H9 (cell line): ENCODE data around the gene ZNF672. TPM values are rescaled to one million over a fixed set of nuclear protein-coding genes. Genes with fewer than 3 reads are reported as not detected.

Experiments used
- DNase-seq: peaks from one replicate; pipeline ENCODE4 v3.0.0-alpha.2; 2017
- H2AFZ ChIP-seq: one replicate; pipeline ENCODE4 v1.6.1; 2013; ENCODE audit warnings: mild to moderate bottlenecking, low read length, control low read depth, moderate library complexity
- H2AK5ac ChIP-seq: 2 replicates; pipeline ENCODE4 v1.6.1; 2013; ENCODE audit warnings: low read length, control low read depth, mixed read lengths; ENCODE audit not compliant: insufficient read length
- H2BK120ac ChIP-seq: one replicate; pipeline ENCODE4 v1.6.1; 2013; ENCODE audit warnings: low read depth, mild to moderate bottlenecking, low read length, control low read depth, inconsistent platforms; ENCODE audit not compliant: poor library complexity, severe bottlenecking
- H2BK12ac ChIP-seq: 2 replicates; pipeline ENCODE4 v1.6.1; 2013; ENCODE audit warnings: low read length, control low read depth, mixed read lengths, low read depth; ENCODE audit not compliant: insufficient read length
- H2BK15ac ChIP-seq: 2 replicates; pipeline ENCODE4 v1.6.1; 2013; ENCODE audit warnings: low read depth, low read length, control low read depth
- H2BK20ac ChIP-seq: one replicate; pipeline ENCODE4 v1.6.1; 2013; ENCODE audit warnings: low read depth, mild to moderate bottlenecking, low read length, control low read depth, inconsistent platforms; ENCODE audit not compliant: poor library complexity, severe bottlenecking
- H2BK5ac ChIP-seq: 2 replicates; pipeline ENCODE4 v1.6.1; 2013; ENCODE audit warnings: low read length, control low read depth, mixed read lengths; ENCODE audit not compliant: insufficient read length
- H3K14ac ChIP-seq: 2 replicates; pipeline ENCODE4 v1.6.1; 2013; ENCODE audit warnings: low read length, control low read depth; ENCODE audit not compliant: insufficient read depth
- H3K18ac ChIP-seq: 2 replicates; pipeline ENCODE4 v1.6.1; 2013; ENCODE audit warnings: low read depth, mild to moderate bottlenecking, mixed read lengths, low read length, control low read depth; ENCODE audit not compliant: insufficient read length
- H3K23ac ChIP-seq: 2 replicates; pipeline ENCODE4 v1.6.1; 2013; ENCODE audit warnings: low read length, control low read depth, mixed read lengths, low read depth; ENCODE audit not compliant: insufficient read length
- H3K23me2 ChIP-seq: 2 replicates; pipeline ENCODE4 v1.6.1; 2013; ENCODE audit warnings: low read depth, mild to moderate bottlenecking, mixed read lengths, low read length, control low read depth; ENCODE audit not compliant: insufficient read length, poor library complexity, severe bottlenecking
- H3K27ac ChIP-seq: 2 replicates; pipeline ENCODE4 v1.5.1; 2013; ENCODE audit warnings: low read length, control low read depth, mixed read lengths, low read depth; ENCODE audit not compliant: insufficient read length
- H3K27me3 ChIP-seq: 2 replicates; pipeline ENCODE4 v1.6.1; 2013; ENCODE audit warnings: low read length, control low read depth, inconsistent platforms; ENCODE audit not compliant: insufficient read depth
- H3K4ac ChIP-seq: 2 replicates; pipeline ENCODE4 v1.6.1; 2013; ENCODE audit warnings: low read depth, mild to moderate bottlenecking, control low read depth, inconsistent platforms, low read length, moderate library complexity
- H3K4me1 ChIP-seq: 2 replicates; pipeline ENCODE4 v1.6.1; 2013; ENCODE audit warnings: low read length, control low read depth, inconsistent platforms; ENCODE audit not compliant: insufficient read depth
- H3K4me2 ChIP-seq: 2 replicates; pipeline ENCODE4 v1.6.1; 2013; ENCODE audit warnings: low read length, control low read depth, mixed read lengths; ENCODE audit not compliant: insufficient read length, insufficient read depth
- H3K56ac ChIP-seq: 2 replicates; pipeline ENCODE4 v1.6.1; 2013; ENCODE audit warnings: low read depth, mild to moderate bottlenecking, mixed read lengths, low read length, control low read depth; ENCODE audit not compliant: insufficient read length
- H3K79me1 ChIP-seq: 2 replicates; pipeline ENCODE4 v1.6.1; 2013; ENCODE audit warnings: low read depth, mild to moderate bottlenecking, moderate library complexity, low read length, control low read depth, inconsistent platforms; ENCODE audit not compliant: insufficient read depth, poor library complexity, severe bottlenecking
- H3K79me2 ChIP-seq: 2 replicates; pipeline ENCODE4 v1.6.1; 2013; ENCODE audit warnings: low read length, control low read depth, inconsistent platforms; ENCODE audit not compliant: insufficient read depth
- H3K9ac ChIP-seq: 2 replicates; pipeline ENCODE4 v1.6.1; 2013; ENCODE audit warnings: low read length, control low read depth, mixed read lengths; ENCODE audit not compliant: insufficient read length; ENCODE audit errors: extremely low read depth
- H3K9me3 ChIP-seq: one replicate; pipeline ENCODE4 v1.6.1; 2013; ENCODE audit warnings: low read depth, low read length, inconsistent platforms; ENCODE audit not compliant: control insufficient read depth
- H3T11ph ChIP-seq: one replicate; pipeline ENCODE4 v1.6.1; 2013; ENCODE audit warnings: mild to moderate bottlenecking, low read length, control low read depth, inconsistent platforms
- H4K20me1 ChIP-seq: one replicate; pipeline ENCODE4 v1.6.1; 2013; ENCODE audit not compliant: control insufficient read depth, insufficient read length, insufficient read depth
- H4K5ac ChIP-seq: 2 replicates; pipeline ENCODE4 v1.6.1; 2013; ENCODE audit warnings: low read depth, mild to moderate bottlenecking, mixed read lengths, low read length, control low read depth; ENCODE audit not compliant: insufficient read length
- H4K8ac ChIP-seq: replicated peaks from 2 replicates; pipeline ENCODE4 v1.6.1; 2013; ENCODE audit warnings: low read length, control low read depth, mixed read lengths, low read depth; ENCODE audit not compliant: insufficient read length
- H4K91ac ChIP-seq: 2 replicates; pipeline ENCODE4 v1.6.1; 2013; ENCODE audit warnings: low read depth, mild to moderate bottlenecking, moderate library complexity, mixed read lengths, low read length, control low read depth; ENCODE audit not compliant: insufficient read length
- H3K27ac Mint-ChIP-seq, 3 experiments: 2 replicates in 2 of 3; 3 replicates in 1 of 3; pipeline ENCODE4 v1.8.0; 2020 to 2021; ENCODE audit warnings: mixed read lengths in 3 of 3, mild to moderate bottlenecking in 1 of 3, moderate library complexity in 1 of 3
- H3K27me3 Mint-ChIP-seq: 2 replicates; pipeline ENCODE4 v1.8.0; 2021; ENCODE audit warnings: low read depth, mild to moderate bottlenecking, moderate library complexity, mixed read lengths
- H3K36me3 Mint-ChIP-seq, 3 experiments: 2 replicates in 2 of 3; 3 replicates in 1 of 3; pipeline ENCODE4 v1.8.0; 2020 to 2021; ENCODE audit warnings: low read depth in 3 of 3, mixed read lengths in 3 of 3; ENCODE audit not compliant: insufficient read depth in 1 of 3
- H3K4me1 Mint-ChIP-seq, 2 experiments: 2 replicates each; pipeline ENCODE4 v1.8.0; 2020; ENCODE audit warnings: mixed read lengths in 2 of 2
- H3K4me3 Mint-ChIP-seq, 2 experiments: 2 replicates in 1 of 2; 3 replicates in 1 of 2; pipeline ENCODE4 v1.8.0; 2020 to 2021; ENCODE audit warnings: mild to moderate bottlenecking in 2 of 2, mixed read lengths in 2 of 2, moderate library complexity in 1 of 2
- H3K9me3 Mint-ChIP-seq, 2 experiments: 2 replicates in 1 of 2; 3 replicates in 1 of 2; pipeline ENCODE4 v1.8.0; 2020; ENCODE audit warnings: mild to moderate bottlenecking in 2 of 2, mixed read lengths in 2 of 2, moderate library complexity in 1 of 2
- CTCF ChIP-seq: fragments of 200-600 bp; sonication (generic); conservative IDR thresholded peaks from 3 replicates; pipeline ENCODE4 v1.8.0; 2021; ENCODE audit warnings: antibody characterized with exemption, mild to moderate bottlenecking
- WGBS: extraction: QIAGEN DNeasy Blood & Tissue Kit; methylation state at CpG from one replicate; pipeline ENCODE4 v1.1.7; 2013; ENCODE audit warnings: missing lambda C conversion rate, low lambda C conversion rate, mixed read lengths; ENCODE audit not compliant: insufficient read length; ENCODE audit errors: extremely low coverage; 5-methylcytosine and 5-hydroxymethylcytosine counted together
- total RNA-seq: library from RNA; stranded (reverse); gene quantifications from 2 replicates; pipeline ENCODE4 v1.2.1, GENCODE V29; 2021

The ZNF672 gene
- total RNA-seq, 1 experiment from 2014 or later, result 29.4 TPM

GRCh38 chr1:248844526-248844925 lies 6.5 kb downstream of the ZNF672 start:
- H3K4me1 ChIP-seq, result no peaks in the 10 kb centered on the region
- no peak overlapping the region for H3K4ac ChIP-seq
- H3K9me3 Mint-ChIP-seq, result no peaks in the 10 kb centered on the region
- TF ChIP-seq CTCF, result no peak
- H3K14ac ChIP-seq, result no peak overlapping the region
- peaks cover under 1 to 8% of the 10 kb centered on the region in 2 experiments; a peak in 2 of 4 replicates for H3K4me1 Mint-ChIP-seq
- H3K27ac Mint-ChIP-seq, result no peak overlapping the region
- H3K27ac ChIP-seq, result no peak overlapping the region
- no peaks in the 10 kb centered on the region for H3K9me3 ChIP-seq
- no peak overlapping the region for H4K91ac ChIP-seq
- H3K79me1 ChIP-seq, result no peaks in the 10 kb centered on the region
- no peak overlapping the region for H2BK5ac ChIP-seq
- no peak overlapping the region for H3K23ac ChIP-seq
- no peak overlapping the region for H2AK5ac ChIP-seq
- H3K23me2 ChIP-seq, result no peaks in the 10 kb centered on the region
- no peak overlapping the region for H2AFZ ChIP-seq
- no peak overlapping the region for H4K5ac ChIP-seq
- no peak overlapping the region for H2BK20ac ChIP-seq
- H3K27me3 ChIP-seq, result no peaks in the 10 kb centered on the region
- no CpG with 5 or more reads among the region's 8 CpGs for WGBS
- no peak overlapping the region for H3K4me3 Mint-ChIP-seq
- H3K36me3 Mint-ChIP-seq, result peaks cover 17 to 43% (median 30%) of the 10 kb centered on the region in 3 experiments; a peak in 6 of 7 replicates
- no peak overlapping the region for H3K9ac ChIP-seq
- H2BK12ac ChIP-seq, result no peak overlapping the region
- H4K20me1 ChIP-seq, result no peaks in the 10 kb centered on the region
- no peak for DNase-seq
- no peak overlapping the region for H2BK15ac ChIP-seq
- H3K56ac ChIP-seq, result no peak overlapping the region
- H3K18ac ChIP-seq, result no peak overlapping the region
- H2BK120ac ChIP-seq, result no peak overlapping the region
- H3K79me2 ChIP-seq, result peaks cover 3% of the 10 kb centered on the region
- H3K27me3 Mint-ChIP-seq, result no peaks in the 10 kb centered on the region
- H3K4me2 ChIP-seq, result no peak overlapping the region
- no peak overlapping the region for H3T11ph ChIP-seq
- no peak overlapping the region for H4K8ac ChIP-seq
